ENCODE results near the gene CNGB1. TPM values are rescaled to one million over a fixed set of nuclear protein-coding genes. Genes with fewer than 3 reads are reported as not detected.

Gene CNGB1
- total and polyA plus RNA-seq, 4 donors: under 0.01 TPM; not detected in 2

GRCh38 chr16:57956270-57956808 is 14.6 kb downstream of the CNGB1 start:
- H3K9ac ChIP-seq (ENCODE audit: low read depth in 1 of 2, low read length in 2 of 2): no peak overlapping the region
- no peaks in the 10 kb centered on the region for H3K9me3 ChIP-seq (ENCODE audit: control insufficient read depth in 4 of 4, low read length in 3 of 4)
- H3K4me3 ChIP-seq (ENCODE audit: low read depth in 1 of 3, low read length in 3 of 3): no peak overlapping the region
- no peaks in the 10 kb centered on the region for H3K27me3 ChIP-seq (ENCODE audit: control insufficient read depth in 4 of 4, insufficient read depth in 4 of 4, low read length in 3 of 4)
- H3K27ac ChIP-seq (ENCODE audit: low read depth in 1 of 2, low read length in 2 of 2): no peak overlapping the region
- 93% methylated on average over 8 of the region's 8 CpGs for WGBS
- H3K36me3 ChIP-seq (ENCODE audit: control insufficient read depth in 4 of 4, insufficient read depth in 3 of 4, low read depth in 1 of 4, low read length in 3 of 4): no peaks in the 10 kb centered on the region
- DNase-seq (ENCODE audit: low spot score): no peak
- H3K4me1 ChIP-seq (ENCODE audit: control insufficient read depth in 4 of 4, insufficient read depth in 4 of 4, low read length in 3 of 4): no peaks in the 10 kb centered on the region
- TF ChIP-seq FOXA2 (IDR thresholded peaks at IDR 0.05) (no peak), TAF1 (conservative IDR thresholded peaks at IDR 0.05) (no peak), GABPA (IDR thresholded peaks at IDR 0.05 in 1 of 2, conservative IDR thresholded peaks at IDR 0.05 in 1 of 2) (no peak), YY1 (IDR thresholded peaks at IDR 0.05) (no peak), CTCF (IDR thresholded peaks at IDR 0.05; ENCODE audit: low read depth, low read length, missing input control) (no peak), JUND (IDR thresholded peaks at IDR 0.05) (no peak), HNF4G (IDR thresholded peaks at IDR 0.05) (no peak), NR2F2 (IDR thresholded peaks at IDR 0.05) (no peak), SP1 (IDR thresholded peaks at IDR 0.05) (no peak), FOXA1 (IDR thresholded peaks at IDR 0.05) (no peak), HNF4A (conservative IDR thresholded peaks at IDR 0.05) (no peak), EGR1 (IDR thresholded peaks at IDR 0.05; ENCODE audit: low read depth in 2 of 2) (no peak), RXRA (IDR thresholded peaks at IDR 0.05) (no peak)
- TF ChIP-seq, protein P1, sequence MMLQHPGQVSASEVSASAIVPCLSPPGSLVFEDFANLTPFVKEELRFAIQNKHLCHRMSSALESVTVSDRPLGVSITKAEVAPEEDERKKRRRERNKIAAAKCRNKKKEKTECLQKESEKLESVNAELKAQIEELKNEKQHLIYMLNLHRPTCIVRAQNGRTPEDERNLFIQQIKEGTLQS (IDR thresholded peaks at IDR 0.05): no peak
- TF ChIP-seq, protein P2, sequence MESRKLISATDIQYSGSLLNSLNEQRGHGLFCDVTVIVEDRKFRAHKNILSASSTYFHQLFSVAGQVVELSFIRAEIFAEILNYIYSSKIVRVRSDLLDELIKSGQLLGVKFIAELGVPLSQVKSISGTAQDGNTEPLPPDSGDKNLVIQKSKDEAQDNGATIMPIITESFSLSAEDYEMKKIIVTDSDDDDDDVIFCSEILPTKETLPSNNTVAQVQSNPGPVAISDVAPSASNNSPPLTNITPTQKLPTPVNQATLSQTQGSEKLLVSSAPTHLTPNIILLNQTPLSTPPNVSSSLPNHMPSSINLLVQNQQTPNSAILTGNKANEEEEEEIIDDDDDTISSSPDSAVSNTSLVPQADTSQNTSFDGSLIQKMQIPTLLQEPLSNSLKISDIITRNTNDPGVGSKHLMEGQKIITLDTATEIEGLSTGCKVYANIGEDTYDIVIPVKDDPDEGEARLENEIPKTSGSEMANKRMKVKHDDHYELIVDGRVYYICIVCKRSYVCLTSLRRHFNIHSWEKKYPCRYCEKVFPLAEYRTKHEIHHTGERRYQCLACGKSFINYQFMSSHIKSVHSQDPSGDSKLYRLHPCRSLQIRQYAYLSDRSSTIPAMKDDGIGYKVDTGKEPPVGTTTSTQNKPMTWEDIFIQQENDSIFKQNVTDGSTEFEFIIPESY (IDR thresholded peaks at IDR 0.05): no peak

GRCh38 chr16:57955572-57956188 is 15.2 kb downstream of the CNGB1 start:
- TF ChIP-seq, protein P1 (IDR thresholded peaks at IDR 0.05): no peak
- TF ChIP-seq RAD21 (IDR thresholded peaks at IDR 0.05): no peak
- TF ChIP-seq EGR1 (IDR thresholded peaks at IDR 0.05; ENCODE audit: low read depth in 2 of 2): no peak
- TF ChIP-seq HNF4A (conservative IDR thresholded peaks at IDR 0.05): no peak
- TF ChIP-seq SP1 (IDR thresholded peaks at IDR 0.05): no peak
- no peak for TF ChIP-seq YY1 (IDR thresholded peaks at IDR 0.05)
- TF ChIP-seq, protein P2 (IDR thresholded peaks at IDR 0.05): no peak
- no peak for TF ChIP-seq RXRA (IDR thresholded peaks at IDR 0.05)
- TF ChIP-seq GABPA (IDR thresholded peaks at IDR 0.05 in 1 of 2, conservative IDR thresholded peaks at IDR 0.05 in 1 of 2): no peak
- no peak for TF ChIP-seq CTCF (IDR thresholded peaks at IDR 0.05; ENCODE audit: low read depth, low read length, missing input control)
- no peak for TF ChIP-seq NR2F2 (IDR thresholded peaks at IDR 0.05)
- no peak for TF ChIP-seq HNF4G (IDR thresholded peaks at IDR 0.05)
- no peak for TF ChIP-seq FOXA2 (IDR thresholded peaks at IDR 0.05)
- no peak for TF ChIP-seq FOXA1 (IDR thresholded peaks at IDR 0.05)
- Histone ChIP-seq H3K36me3 (ENCODE audit: control insufficient read depth in 4 of 4, insufficient read depth in 3 of 4, low read depth in 1 of 4, low read length in 3 of 4) (no peaks in the 10 kb centered on the region), H3K9me3 (ENCODE audit: control insufficient read depth in 4 of 4, low read length in 3 of 4) (no peaks in the 10 kb centered on the region), H3K27ac (ENCODE audit: low read depth in 1 of 2, low read length in 2 of 2) (no peak overlapping the region), H3K9ac (ENCODE audit: low read depth in 1 of 2, low read length in 2 of 2) (no peak overlapping the region), H3K4me3 (ENCODE audit: low read depth in 1 of 3, low read length in 3 of 3) (no peak overlapping the region), H3K27me3 (ENCODE audit: control insufficient read depth in 4 of 4, insufficient read depth in 4 of 4, low read length in 3 of 4) (no peaks in the 10 kb centered on the region), H3K4me1 (ENCODE audit: control insufficient read depth in 4 of 4, insufficient read depth in 4 of 4, low read length in 3 of 4) (no peaks in the 10 kb centered on the region)
- DNase-seq (ENCODE audit: low spot score): no peak
- WGBS: 77% methylated on average over 12 of the region's 12 CpGs

All from liver (tissue), 9 donors.